A549 treated with GW870086 at 1 μM for 4 hours (cell line): ENCODE data around the gene TOP2A. TPM values are rescaled to one million over a fixed set of nuclear protein-coding genes. Genes with fewer than 3 reads are reported as not detected.

Experiments
- total RNA-seq: library from RNA; stranded (reverse); fragments of 200-300 nt; extraction: Qiagen RNA extraction; gene quantifications from 5 replicates; pipeline ENCODE4 v1.2.3, GENCODE V29; 2022; ENCODE audit warnings: low read depth

The TOP2A gene
- total RNA-seq = 178 to 251 TPM (median 211 TPM) in 5 replicates

GRCh38 chr17:40417609-40418427 lies at the start of gene TOP2A:
TOP2A (minus strand) TSS chr17:40417896; CDS start chr17:40417791, 105 bp downstream.

GRCh38 chr17:40443196-40443987 lies 25.7 kb upstream of the TOP2A start, which contains the start of gene IGFBP4:
IGFBP4 (plus strand) TSS chr17:40443450; CDS start chr17:40443736, 286 bp downstream.

GRCh38 chr17:40364121-40364861 lies 53.4 kb downstream of the TOP2A start, which contains the start of gene GJD3:
GJD3 (minus strand) TSS chr17:40364737; CDS start chr17:40363815, 922 bp downstream.

Other genes with a start within 250 kb of the TOP2A start
- 2.4 to 3.4 TPM (median 2.7 TPM) in 5 replicates for gene RAPGEFL1, start 240.4 kb downstream of the TOP2A start, total RNA-seq
- gene WIPF2, start 198.6 kb downstream of the TOP2A start, total RNA-seq = 18.7 to 22.2 TPM (median 20.2 TPM) in 5 replicates
- 50.0 to 54.4 TPM (median 52.5 TPM) in 5 replicates for gene CDC6, start 130.0 kb downstream of the TOP2A start, total RNA-seq
- 37.5 to 48.7 TPM (median 40.9 TPM) in 5 replicates for gene RARA, start 108.7 kb downstream of the TOP2A start, total RNA-seq
- 0.57 to 1.1 TPM (median 0.96 TPM) in 5 replicates for gene GJD3, start 53.2 kb downstream of the TOP2A start, total RNA-seq
- 2,204 to 2,821 TPM (median 2,655 TPM) in 5 replicates for gene IGFBP4, start 25.6 kb upstream of the TOP2A start, total RNA-seq
- 186 to 238 TPM (median 217 TPM) in 5 replicates for gene TNS4, start 83.7 kb upstream of the TOP2A start, total RNA-seq
- gene CCR7, start 147.6 kb upstream of the TOP2A start, total RNA-seq = 0.74 to 1.1 TPM (median 0.94 TPM) in 5 replicates
- 100 to 115 TPM (median 110 TPM) in 5 replicates for gene SMARCE1, start 229.9 kb upstream of the TOP2A start, total RNA-seq
- 0.19 to 0.52 TPM (median 0.44 TPM) in 4 of 5 replicates, not detected in the other for gene KRT222, start 247.3 kb upstream of the TOP2A start, total RNA-seq